ENCODE data around the gene CAMK1D. TPM values are rescaled to one million over a fixed set of nuclear protein-coding genes. Genes with fewer than 3 reads are reported as not detected.

CAMK1D gene
- total and polyA plus RNA-seq, 10 of the 15 experiments (the other 5 are each of a cell fraction or from before 2014, with no cell fraction given) = 2.1 to 35.5 (median 14.7) TPM

DNA sequence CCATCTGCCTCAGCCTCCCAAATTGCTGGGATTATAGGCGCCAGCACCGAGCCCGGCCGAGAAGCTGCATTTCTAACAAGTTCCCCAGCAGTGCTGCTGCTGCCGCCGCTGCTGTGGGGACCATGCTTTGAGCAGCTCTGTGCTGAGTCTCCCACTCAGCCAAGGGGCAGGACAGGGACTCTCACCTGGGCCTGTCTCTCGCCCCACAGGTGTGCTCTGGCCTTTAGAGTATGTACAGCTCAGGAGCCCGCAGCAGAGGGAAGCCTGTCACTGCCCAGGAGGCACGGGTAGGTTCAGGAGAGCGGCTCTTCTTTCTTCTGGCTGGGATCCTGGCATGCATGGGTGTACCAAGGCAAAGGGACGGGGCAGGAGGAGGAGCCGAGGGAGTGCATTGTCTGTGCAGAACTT is 130.1 kb downstream of the CAMK1D start (continued):
- TF ChIP-seq, protein P1, sequence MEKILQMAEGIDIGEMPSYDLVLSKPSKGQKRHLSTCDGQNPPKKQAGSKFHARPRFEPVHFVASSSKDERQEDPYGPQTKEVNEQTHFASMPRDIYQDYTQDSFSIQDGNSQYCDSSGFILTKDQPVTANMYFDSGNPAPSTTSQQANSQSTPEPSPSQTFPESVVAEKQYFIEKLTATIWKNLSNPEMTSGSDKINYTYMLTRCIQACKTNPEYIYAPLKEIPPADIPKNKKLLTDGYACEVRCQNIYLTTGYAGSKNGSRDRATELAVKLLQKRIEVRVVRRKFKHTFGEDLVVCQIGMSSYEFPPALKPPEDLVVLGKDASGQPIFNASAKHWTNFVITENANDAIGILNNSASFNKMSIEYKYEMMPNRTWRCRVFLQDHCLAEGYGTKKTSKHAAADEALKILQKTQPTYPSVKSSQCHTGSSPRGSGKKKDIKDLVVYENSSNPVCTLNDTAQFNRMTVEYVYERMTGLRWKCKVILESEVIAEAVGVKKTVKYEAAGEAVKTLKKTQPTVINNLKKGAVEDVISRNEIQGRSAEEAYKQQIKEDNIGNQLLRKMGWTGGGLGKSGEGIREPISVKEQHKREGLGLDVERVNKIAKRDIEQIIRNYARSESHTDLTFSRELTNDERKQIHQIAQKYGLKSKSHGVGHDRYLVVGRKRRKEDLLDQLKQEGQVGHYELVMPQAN (conservative IDR thresholded peaks at IDR 0.05) = no peak

DNA sequence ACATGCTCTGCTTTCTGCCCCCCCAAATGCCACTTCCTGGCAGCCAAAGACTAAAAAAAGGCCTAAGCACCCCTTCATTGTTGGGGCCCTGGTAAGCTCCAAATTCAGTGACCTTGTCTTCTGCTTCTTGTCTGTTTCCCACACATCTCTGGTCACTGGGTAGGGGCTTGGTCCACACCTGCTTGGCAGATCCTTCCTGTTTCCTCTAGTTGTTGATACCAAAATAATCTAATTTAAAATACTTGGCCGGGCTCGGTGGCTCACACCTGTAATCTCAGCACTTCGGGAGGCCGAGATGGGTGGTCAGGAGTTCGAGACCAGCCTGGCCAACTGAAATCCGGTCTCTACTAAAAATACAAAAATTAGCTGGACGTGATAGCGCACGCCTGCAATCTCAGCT is 130.6 kb downstream of the CAMK1D start:
- Histone ChIP-seq H3K4me2 (ENCODE audit: control insufficient read depth, insufficient read depth) (no peak overlapping the region), H3K9ac (ENCODE audit: control insufficient read depth, insufficient read depth, low read length) (no peak overlapping the region), H4K20me1 (ENCODE audit: control insufficient read depth, insufficient read depth) (no peaks in the 10 kb centered on the region), H3K27ac (ENCODE audit: control insufficient read depth, insufficient read depth) (no peak overlapping the region), H3K4me1 (ENCODE audit: control insufficient read depth, insufficient read depth, low read length) (peaks cover 20% of the 10 kb centered on the region), H3K4me3 (no peak overlapping the region), H3K27me3 (replicated peaks in 1 of 2; ENCODE audit: control insufficient read depth in 2 of 2, insufficient read depth in 2 of 2, low read length in 1 of 2) (no peaks in the 10 kb centered on the region), H3K79me2 (ENCODE audit: control insufficient read depth, insufficient read depth, low read length) (peaks cover 3% of the 10 kb centered on the region), H3K9me3 (replicated peaks; ENCODE audit: control insufficient read depth, insufficient read depth, low read length) (peaks cover 3% of the 10 kb centered on the region; the same call in 1 of the 3 replicates), H3K36me3 (ENCODE audit: control insufficient read depth in 2 of 2, insufficient read depth in 2 of 2, low read length in 1 of 2) (no peaks in the 10 kb centered on the region; a peak in 1 of 4 replicates), H2AFZ (ENCODE audit: control insufficient read depth, low read depth, low read length) (no peak overlapping the region)
- no TSS peak for BruUV-seq (replicated peaks)
- SMC1A ChIA-PET (ENCODE audit: uncharacterized antibody, unreplicated experiment) = interaction anchor here (1.1 kb wide), 1 partner anchor 74 kb away, joined by 4 read pairs; no protein-coding TSS in a partner anchor
- ATAC-seq = no peak
- CTCF ChIA-PET = no interaction called here
- no peak for DNase-seq (ENCODE audit: low read depth, low spot score)
- in situ Hi-C loops (cut with MboI) = no loop called here
- POLR2A ChIA-PET = no interaction called here
- intact Hi-C loops (cut with micrococcal nuclease; ENCODE audit: unreplicated experiment) = loop anchor here (10.0 kb wide), 2 partner anchors 125 to 175 kb away; no protein-coding TSS in a partner anchor
- RAD21 ChIA-PET (ENCODE audit: unreplicated experiment) = no interaction called here
- FAIRE-seq = no peak
- WGBS (ENCODE audit: insufficient coverage, insufficient replicate concordance, low lambda C conversion rate, missing lambda C conversion rate) = 75% methylated on average over 7 of the region's 9 CpGs
- no peak for TF ChIP-seq ZSCAN29 (IDR thresholded peaks at IDR 0.05)
- TF ChIP-seq, protein P2, sequence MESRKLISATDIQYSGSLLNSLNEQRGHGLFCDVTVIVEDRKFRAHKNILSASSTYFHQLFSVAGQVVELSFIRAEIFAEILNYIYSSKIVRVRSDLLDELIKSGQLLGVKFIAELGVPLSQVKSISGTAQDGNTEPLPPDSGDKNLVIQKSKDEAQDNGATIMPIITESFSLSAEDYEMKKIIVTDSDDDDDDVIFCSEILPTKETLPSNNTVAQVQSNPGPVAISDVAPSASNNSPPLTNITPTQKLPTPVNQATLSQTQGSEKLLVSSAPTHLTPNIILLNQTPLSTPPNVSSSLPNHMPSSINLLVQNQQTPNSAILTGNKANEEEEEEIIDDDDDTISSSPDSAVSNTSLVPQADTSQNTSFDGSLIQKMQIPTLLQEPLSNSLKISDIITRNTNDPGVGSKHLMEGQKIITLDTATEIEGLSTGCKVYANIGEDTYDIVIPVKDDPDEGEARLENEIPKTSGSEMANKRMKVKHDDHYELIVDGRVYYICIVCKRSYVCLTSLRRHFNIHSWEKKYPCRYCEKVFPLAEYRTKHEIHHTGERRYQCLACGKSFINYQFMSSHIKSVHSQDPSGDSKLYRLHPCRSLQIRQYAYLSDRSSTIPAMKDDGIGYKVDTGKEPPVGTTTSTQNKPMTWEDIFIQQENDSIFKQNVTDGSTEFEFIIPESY (IDR thresholded peaks at IDR 0.05) = no peak
- TF ChIP-seq, protein P1 (conservative IDR thresholded peaks at IDR 0.05) = no peak
- no peak for TF ChIP-seq RB1 (IDR thresholded peaks at IDR 0.05; ENCODE audit: borderline replicate concordance)
- no peak for TF ChIP-seq REST (IDR thresholded peaks at IDR 0.05; ENCODE audit: low read depth, low read length)
- no peak for TF ChIP-seq SREBF2 (IDR thresholded peaks at IDR 0.05; ENCODE audit: low read length)
- no peak for TF ChIP-seq PBX3 (IDR thresholded peaks at IDR 0.05; ENCODE audit: insufficient replicate concordance, low read depth, low read length)
- no peak for TF ChIP-seq CEBPB (IDR thresholded peaks at IDR 0.05; ENCODE audit: borderline replicate concordance in 1 of 2, low read depth in 2 of 2, low read length in 2 of 2)
- no peak for TF ChIP-seq FOXM1 (IDR thresholded peaks at IDR 0.05; ENCODE audit: low read depth, low read length)
- no peak for TF ChIP-seq IKZF2 (IDR thresholded peaks at IDR 0.05)
- TF ChIP-seq CHD2 (IDR thresholded peaks at IDR 0.05; ENCODE audit: borderline replicate concordance, low read depth, low read length) = no peak

Data from GM12878 (cell line).